PC-9 (cell line): Measurements from ENCODE around the gene SFMBT2. TPM values are rescaled to one million over a fixed set of nuclear protein-coding genes. Genes with fewer than 3 reads are reported as not detected.

Source experiments
- BruUV-seq: library from RNA; stranded (reverse); fragments of 400-500 nt; replicated peaks from 2 replicates; lab custom pipeline; 2021; lab: Mats Ljungman, UMichigan
- CTCF ChIA-PET: fragments of 300-600 bp; sonication (Branson Sonifier 250); formaldehyde crosslinking; loops from one replicate; lab custom pipeline; 2022; ENCODE audit warnings: antibody characterized with exemption; lab: Charles Lee
- POLR2A ChIA-PET: fragments of 300-600 bp; sonication (Branson Sonifier 250); formaldehyde crosslinking; loops from one replicate; lab custom pipeline; 2022; ENCODE audit warnings: antibody characterized with exemption; ENCODE audit not compliant: unreplicated experiment; lab: Charles Lee
- DNase-seq, 2 experiments: peaks; one replicate each; pipeline versions ENCODE4 v3.0.0 to v3.0.0-alpha.2; 2015 to 2022; ENCODE audit warnings: mixed read lengths in 1 of 2
- H2AFZ ChIP-seq: fragments of 200-600 bp; sonication (generic); 2 replicates; pipeline ENCODE4 v1.8.1; 2017; ENCODE audit warnings: antibody characterized with exemption
- H3F3A ChIP-seq: fragments of 200-600 bp; sonication (generic); 2 replicates; pipeline ENCODE4 v1.8.1; 2017; ENCODE audit warnings: antibody characterized with exemption, mild to moderate bottlenecking, low read depth; ENCODE audit not compliant: insufficient read depth
- H3K27ac ChIP-seq: fragments of 200-600 bp; sonication (generic); 2 replicates; pipeline ENCODE4 v1.6.1; 2016; ENCODE audit warnings: mixed run types
- H3K27me3 ChIP-seq: fragments of 200-600 bp; sonication (generic); 2 replicates; pipeline ENCODE4 v1.6.1; 2016; ENCODE audit warnings: low read depth, mixed run types; ENCODE audit not compliant: insufficient read depth
- H3K36me3 ChIP-seq: fragments of 200-600 bp; sonication (generic); 2 replicates; pipeline ENCODE4 v1.6.1; 2016; ENCODE audit warnings: low read depth, mixed run types
- H3K4me1 ChIP-seq: fragments of 200-600 bp; sonication (generic); replicated peaks from 2 replicates; pipeline ENCODE4 v1.6.1; 2016; ENCODE audit warnings: mixed run types; ENCODE audit not compliant: insufficient read depth
- H3K4me2 ChIP-seq: fragments of 200-600 bp; sonication (generic); 2 replicates; pipeline ENCODE4 v1.6.1; 2017; ENCODE audit warnings: mixed run types
- H3K4me3 ChIP-seq: fragments of 200-600 bp; sonication (generic); 2 replicates; pipeline ENCODE4 v1.6.1; 2016; ENCODE audit warnings: mixed run types
- H3K79me2 ChIP-seq: fragments of 200-600 bp; sonication (generic); 2 replicates; pipeline ENCODE4 v1.6.1; 2017; ENCODE audit warnings: low read depth, mixed run types
- H3K9me2 ChIP-seq: fragments of 200-600 bp; sonication (generic); 2 replicates; pipeline ENCODE4 v1.8.1; 2017; ENCODE audit warnings: mild to moderate bottlenecking; ENCODE audit not compliant: insufficient read depth
- H3K9me3 ChIP-seq: fragments of 200-600 bp; sonication (generic); 2 replicates; pipeline ENCODE4 v1.8.1; 2016; ENCODE audit warnings: low read depth; ENCODE audit not compliant: insufficient read depth
- H4K20me1 ChIP-seq: fragments of 200-600 bp; sonication (generic); 2 replicates; pipeline ENCODE4 v1.8.1; 2017; ENCODE audit not compliant: insufficient read depth
- CTCF ChIP-seq: fragments of 200-600 bp; sonication (generic); conservative IDR thresholded peaks from 2 replicates; pipeline ENCODE4 v1.6.1; 2017; ENCODE audit warnings: mixed run types, antibody characterized with exemption, mild to moderate bottlenecking, moderate library complexity
- EZH2 ChIP-seq: fragments of 200-600 bp; sonication (generic); IDR thresholded peaks from 2 replicates; pipeline ENCODE4 v1.8.0; 2017; ENCODE audit warnings: antibody characterized with exemption, low read depth
- intact Hi-C: fragments of 100-400 bp; cut with micrococcal nuclease; formaldehyde crosslinking; loops from one replicate; pipeline ENCODE4 v1.10.0; 2022; ENCODE audit not compliant: unreplicated experiment
- total RNA-seq: library from RNA; stranded (reverse); gene quantifications from 2 replicates; pipeline ENCODE4 v1.2.3, GENCODE V29; 2021

The SFMBT2 gene
- total RNA-seq, 1 experiment from 2014 or later, result 0.07 TPM

GRCh38 chr10:7152341-7152740 lies 258.5 kb downstream of the SFMBT2 start:
- TF ChIP-seq EZH2 (no peak), CTCF (no peak)
- no peak for DNase-seq
- no peak overlapping the region for H3K4me2 ChIP-seq
- POLR2A ChIA-PET, result no interaction called here
- H3K79me2 ChIP-seq, result no peaks in the 10 kb centered on the region
- H3K4me1 ChIP-seq, result no peaks in the 10 kb centered on the region
- no peaks in the 10 kb centered on the region for H4K20me1 ChIP-seq
- H3K4me3 ChIP-seq, result no peak overlapping the region
- intact Hi-C loops, result no loop called here
- no peak overlapping the region for H2AFZ ChIP-seq
- CTCF ChIA-PET, result interaction anchor here (0.6 kb wide), 1 partner anchor 359 kb away, joined by 4 read pairs; no protein-coding TSS in a partner anchor
- no TSS peak for BruUV-seq
- no peaks in the 10 kb centered on the region for H3K36me3 ChIP-seq
- H3F3A ChIP-seq, result no peaks in the 10 kb centered on the region
- no peak overlapping the region for H3K27ac ChIP-seq
- no peaks in the 10 kb centered on the region for H3K9me2 ChIP-seq
- no peaks in the 10 kb centered on the region for H3K27me3 ChIP-seq
- no peaks in the 10 kb centered on the region for H3K9me3 ChIP-seq

- H2AFZ ChIP-seq, result no peak overlapping the region
- intact Hi-C loops, result no loop called here
- POLR2A ChIA-PET, result no interaction called here
- H4K20me1 ChIP-seq, result no peaks in the 10 kb centered on the region
- H3K79me2 ChIP-seq, result no peaks in the 10 kb centered on the region
- H3F3A ChIP-seq, result no peaks in the 10 kb centered on the region
- CTCF ChIA-PET, result no interaction called here
- no peak overlapping the region for H3K4me2 ChIP-seq
- peaks cover 5% of the 10 kb centered on the region; the same call in 1 of the 2 replicates for H3K27me3 ChIP-seq
- no peak overlapping the region for H3K27ac ChIP-seq
- no peak for DNase-seq
- no peaks in the 10 kb centered on the region for H3K36me3 ChIP-seq
- no TSS peak for BruUV-seq
- TF ChIP-seq EZH2 (no peak), CTCF (no peak)
- H3K9me3 ChIP-seq, result no peaks in the 10 kb centered on the region
- no peak overlapping the region for H3K4me3 ChIP-seq
- H3K4me1 ChIP-seq, result no peaks in the 10 kb centered on the region
- no peaks in the 10 kb centered on the region for H3K9me2 ChIP-seq
These were observed 259.3 kb downstream of the SFMBT2 start for GRCh38 chr10:7151538-7151937.

- TF ChIP-seq EZH2, result no peak
- no TSS peak for BruUV-seq
- no peaks in the 10 kb centered on the region for H4K20me1 ChIP-seq
- no peak overlapping the region for H3K27ac ChIP-seq
- no peak for DNase-seq
- H3K79me2 ChIP-seq, result no peaks in the 10 kb centered on the region
- peaks cover 14% of the 10 kb centered on the region; the same call in 1 of the 2 replicates for H3K27me3 ChIP-seq
- H3K9me2 ChIP-seq, result no peaks in the 10 kb centered on the region
- no peaks in the 10 kb centered on the region for H3K36me3 ChIP-seq
- ChIA-PET POLR2A (no interaction called here), CTCF (no interaction called here)
- no peak overlapping the region for H3K4me3 ChIP-seq
- H3K9me3 ChIP-seq, result no peaks in the 10 kb centered on the region
- H3K4me2 ChIP-seq, result no peak overlapping the region
- intact Hi-C loops, result no loop called here
- no peak overlapping the region for H2AFZ ChIP-seq
- H3K4me1 ChIP-seq, result no peaks in the 10 kb centered on the region
- H3F3A ChIP-seq, result no peaks in the 10 kb centered on the region
These were observed 260.5 kb downstream of the SFMBT2 start for GRCh38 chr10:7150349-7150748.

GRCh38 chr10:7146189-7146588 lies 264.6 kb downstream of the SFMBT2 start:
- no peaks in the 10 kb centered on the region for H3K9me3 ChIP-seq
- POLR2A ChIA-PET, result no interaction called here
- no peak overlapping the region for H3K27ac ChIP-seq
- H2AFZ ChIP-seq, result no peak overlapping the region
- H3K4me1 ChIP-seq, result no peaks in the 10 kb centered on the region
- H3K9me2 ChIP-seq, result no peaks in the 10 kb centered on the region
- no peak overlapping the region for H3K4me3 ChIP-seq
- CTCF ChIA-PET, result no interaction called here
- H3K79me2 ChIP-seq, result no peaks in the 10 kb centered on the region
- no peaks in the 10 kb centered on the region for H4K20me1 ChIP-seq
- BruUV-seq, result no TSS peak
- no peak for DNase-seq
- H3F3A ChIP-seq, result no peaks in the 10 kb centered on the region
- H3K36me3 ChIP-seq, result no peaks in the 10 kb centered on the region
- H3K27me3 ChIP-seq, result peaks cover 17% of the 10 kb centered on the region; the same call in 1 of the 2 replicates
- no peak overlapping the region for H3K4me2 ChIP-seq
- intact Hi-C loops, result no loop called here
- TF ChIP-seq EZH2 (no peak), CTCF (no peak)
